HepG2 (cell line): ENCODE results near the gene IDUA.

Experiments
- HIVEP1 ChIP-seq: sonication (generic); formaldehyde crosslinking; IDR thresholded peaks from 2 replicates; pipeline ENCODE4 v1.4.0; 2020; ENCODE audit warnings: mild to moderate bottlenecking, missing genetic modification reagents
- TF ChIP-seq, protein P1 (sequence below): sonication (generic); formaldehyde crosslinking; IDR thresholded peaks from 2 replicates; pipeline ENCODE4 v1.4.0; 2020; ENCODE audit warnings: missing genetic modification reagents

GRCh38 chr4:971666-972500 is 15.0 kb upstream of the IDUA start:
- no peak for TF ChIP-seq HIVEP1
- TF ChIP-seq, protein P1, sequence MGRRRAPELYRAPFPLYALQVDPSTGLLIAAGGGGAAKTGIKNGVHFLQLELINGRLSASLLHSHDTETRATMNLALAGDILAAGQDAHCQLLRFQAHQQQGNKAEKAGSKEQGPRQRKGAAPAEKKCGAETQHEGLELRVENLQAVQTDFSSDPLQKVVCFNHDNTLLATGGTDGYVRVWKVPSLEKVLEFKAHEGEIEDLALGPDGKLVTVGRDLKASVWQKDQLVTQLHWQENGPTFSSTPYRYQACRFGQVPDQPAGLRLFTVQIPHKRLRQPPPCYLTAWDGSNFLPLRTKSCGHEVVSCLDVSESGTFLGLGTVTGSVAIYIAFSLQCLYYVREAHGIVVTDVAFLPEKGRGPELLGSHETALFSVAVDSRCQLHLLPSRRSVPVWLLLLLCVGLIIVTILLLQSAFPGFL (CRISPR knock-in tag) = no peak
